GM23248 (cell line): ENCODE measurements around the gene GTPBP6. TPM values are rescaled to one million over a fixed set of nuclear protein-coding genes. Genes with fewer than 3 reads are reported as not detected.
A peak's percentile ranks its signal among the peaks of the same experiment; 100 is the strongest.
"Not testable (repeated sequence)": the region's sequence is repeated elsewhere in the genome, so short reads cannot be mapped to it uniquely, and the experiment has no call there.

Experiments
- DNase-seq: peaks from one replicate; pipeline ENCODE4 v3.0.0-alpha.2; 2015
- H2AFZ ChIP-seq: fragments of 200-600 bp; sonication (generic); 2 replicates; pipeline ENCODE4 v1.6.1; 2016; ENCODE audit warnings: antibody characterized with exemption
- H3F3A ChIP-seq: fragments of 200-600 bp; sonication (generic); 2 replicates; pipeline ENCODE4 v1.6.1; 2016; ENCODE audit warnings: mild to moderate bottlenecking, antibody characterized with exemption, mixed run types; ENCODE audit not compliant: insufficient read depth
- H3K27ac ChIP-seq: fragments of 200-600 bp; sonication (generic); 2 replicates; pipeline ENCODE4 v1.5.1; 2016; ENCODE audit warnings: mild to moderate bottlenecking
- H3K27me3 ChIP-seq: fragments of 200-600 bp; sonication (generic); replicated peaks from 2 replicates; pipeline ENCODE4 v1.6.1; 2016; ENCODE audit warnings: mild to moderate bottlenecking; ENCODE audit not compliant: insufficient read depth
- H3K36me3 ChIP-seq: fragments of 200-600 bp; sonication (generic); 2 replicates; pipeline ENCODE4 v1.6.1; 2016; ENCODE audit warnings: low read depth, mild to moderate bottlenecking
- H3K4me1 ChIP-seq: fragments of 200-600 bp; sonication (generic); 2 replicates; pipeline ENCODE4 v1.6.1; 2016; ENCODE audit warnings: mild to moderate bottlenecking; ENCODE audit not compliant: insufficient read depth
- H3K4me2 ChIP-seq: fragments of 200-600 bp; sonication (generic); one replicate; pipeline ENCODE4 v1.6.1; 2016; ENCODE audit warnings: mild to moderate bottlenecking; ENCODE audit not compliant: unreplicated experiment
- H3K4me3 ChIP-seq: fragments of 200-600 bp; sonication (generic); 2 replicates; pipeline ENCODE4 v1.5.1; 2016; ENCODE audit warnings: mild to moderate bottlenecking
- H3K79me2 ChIP-seq: fragments of 200-600 bp; sonication (generic); 2 replicates; pipeline ENCODE4 v1.6.1; 2016; ENCODE audit warnings: mild to moderate bottlenecking; ENCODE audit not compliant: insufficient read depth
- H3K9ac ChIP-seq: fragments of 200-600 bp; sonication (generic); 2 replicates; pipeline ENCODE4 v1.6.1; 2016; ENCODE audit warnings: mild to moderate bottlenecking
- H3K9me2 ChIP-seq: fragments of 200-600 bp; sonication (generic); 2 replicates; pipeline ENCODE4 v1.6.1; 2016; ENCODE audit warnings: mixed run types, mild to moderate bottlenecking, moderate library complexity; ENCODE audit not compliant: insufficient read depth
- H3K9me3 ChIP-seq: fragments of 200-600 bp; sonication (generic); one replicate; pipeline ENCODE4 v1.6.1; 2017; ENCODE audit warnings: low read depth
- H4K20me1 ChIP-seq: fragments of 200-600 bp; sonication (generic); 2 replicates; pipeline ENCODE4 v1.6.0; 2016; ENCODE audit not compliant: insufficient read depth
- EZH2 ChIP-seq: fragments of 200-600 bp; sonication (generic); IDR thresholded peaks from 2 replicates; pipeline ENCODE4 v1.6.1; 2018; ENCODE audit warnings: antibody characterized with exemption, mild to moderate bottlenecking; ENCODE audit not compliant: insufficient read depth, poor library complexity, severe bottlenecking
- EZH2phosphoT487 ChIP-seq: fragments of 200-600 bp; sonication (generic); IDR thresholded peaks from 2 replicates; pipeline ENCODE4 v1.6.1; 2018; ENCODE audit warnings: antibody characterized with exemption, moderate library complexity, mild to moderate bottlenecking, low read depth; ENCODE audit not compliant: insufficient read depth
- WGBS, 2 experiments: methylation state at CpG; one replicate each; pipeline ENCODE4 v1.1.6; 2015 to 2017; ENCODE audit warnings: low lambda C conversion rate in 2 of 2, low coverage in 1 of 2; ENCODE audit errors: missing lambda C conversion rate in 2 of 2; 5-methylcytosine and 5-hydroxymethylcytosine counted together
- in situ Hi-C: fragments of 300-500 bp; cut with MboI; formaldehyde crosslinking; loops from 2 replicates; pipeline ENCODE4 v1.15.0; 2020
- polyA plus RNA-seq: library from polyadenylated mRNA; unstranded; fragments of >200 nt; fragmentation: Nextera tagmentation; extraction: Ambion mirVana; gene quantifications from 2 replicates; pipeline ENCODE4 v1.2.1, GENCODE V29; 2016
- total RNA-seq: library from RNA; depleted of rRNA; stranded (reverse); fragments of >200 nt; shearing (Covaris generic); gene quantifications from 2 replicates; pipeline ENCODE4 v1.2.3, GENCODE V29; 2014

The GTPBP6 gene
- total and polyA plus RNA-seq, 2 experiments from 2014 or later: 28.1 to 32.4 TPM

DNA sequence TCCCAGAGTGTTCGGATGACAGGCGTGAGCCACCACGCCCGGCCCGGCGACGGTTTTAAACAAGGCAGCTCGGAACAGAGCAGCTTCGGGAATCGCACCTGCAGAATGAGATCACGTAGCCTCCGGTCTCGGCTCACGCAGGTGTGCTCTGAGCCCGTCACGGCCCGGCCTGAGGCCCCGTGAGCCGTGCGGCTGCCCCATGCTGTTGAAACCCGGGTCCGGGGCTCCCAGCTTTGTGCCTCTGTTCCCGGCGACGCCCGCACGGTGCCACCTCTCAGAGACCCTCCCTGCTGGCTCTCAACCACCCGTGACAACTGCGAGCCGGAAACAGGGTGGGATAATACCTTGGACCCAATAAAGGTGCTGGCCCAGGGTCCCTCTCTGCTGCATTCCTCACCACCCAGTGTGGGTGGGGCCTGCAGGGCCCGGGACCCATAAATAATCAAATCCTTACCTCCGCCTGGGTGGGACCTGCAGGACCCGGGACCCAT lies 50.8 kb downstream of the GTPBP6 start:
- Histone ChIP-seq H3K36me3 (no peaks in the 10 kb centered on the region), H3K9me2 (no peaks in the 10 kb centered on the region), H3K9me3 (no peaks in the 10 kb centered on the region), H3F3A (no peaks in the 10 kb centered on the region), H3K9ac (no peak overlapping the region), H3K4me3 (no peak overlapping the region), H3K4me2 (no peak overlapping the region), H4K20me1 (no peaks in the 10 kb centered on the region), H3K27me3 (no peaks in the 10 kb centered on the region), H2AFZ (no peak overlapping the region), H3K27ac (no peak overlapping the region), H3K79me2 (no peaks in the 10 kb centered on the region), H3K4me1 (no peaks in the 10 kb centered on the region)
- 84 to 88% methylated on average over 30 to 33 of the region's 33 CpGs for WGBS, 2 experiments
- DNase-seq: no peak
- in situ Hi-C loops: no loop called here
- no peak for TF ChIP-seq EZH2
- TF ChIP-seq EZH2phosphoT487: no peak

- no peak overlapping the region for H2AFZ ChIP-seq
- TF ChIP-seq EZH2 (no peak), EZH2phosphoT487 (no peak)
- no peak for DNase-seq
- H3K79me2 ChIP-seq: no peaks in the 10 kb centered on the region
- H3K27me3 ChIP-seq: no peaks in the 10 kb centered on the region
- H3K27ac ChIP-seq: no peak overlapping the region
- H3K9me2 ChIP-seq: no peaks in the 10 kb centered on the region
- H3K4me1 ChIP-seq: no peaks in the 10 kb centered on the region
- no peaks in the 10 kb centered on the region for H4K20me1 ChIP-seq
- no peaks in the 10 kb centered on the region for H3K36me3 ChIP-seq
- WGBS, 2 experiments: 47 to 53% methylated on average over 7 to 8 of the region's 8 CpGs
- H3K4me3 ChIP-seq: no peak overlapping the region
- in situ Hi-C loops: no loop called here
- no peak overlapping the region for H3K9ac ChIP-seq
- no peaks in the 10 kb centered on the region for H3K9me3 ChIP-seq
- H3K4me2 ChIP-seq: no peak overlapping the region
- H3F3A ChIP-seq: no peaks in the 10 kb centered on the region
These were observed 53.1 kb downstream of the GTPBP6 start for GRCh38 chrX:265502-265901.

DNA sequence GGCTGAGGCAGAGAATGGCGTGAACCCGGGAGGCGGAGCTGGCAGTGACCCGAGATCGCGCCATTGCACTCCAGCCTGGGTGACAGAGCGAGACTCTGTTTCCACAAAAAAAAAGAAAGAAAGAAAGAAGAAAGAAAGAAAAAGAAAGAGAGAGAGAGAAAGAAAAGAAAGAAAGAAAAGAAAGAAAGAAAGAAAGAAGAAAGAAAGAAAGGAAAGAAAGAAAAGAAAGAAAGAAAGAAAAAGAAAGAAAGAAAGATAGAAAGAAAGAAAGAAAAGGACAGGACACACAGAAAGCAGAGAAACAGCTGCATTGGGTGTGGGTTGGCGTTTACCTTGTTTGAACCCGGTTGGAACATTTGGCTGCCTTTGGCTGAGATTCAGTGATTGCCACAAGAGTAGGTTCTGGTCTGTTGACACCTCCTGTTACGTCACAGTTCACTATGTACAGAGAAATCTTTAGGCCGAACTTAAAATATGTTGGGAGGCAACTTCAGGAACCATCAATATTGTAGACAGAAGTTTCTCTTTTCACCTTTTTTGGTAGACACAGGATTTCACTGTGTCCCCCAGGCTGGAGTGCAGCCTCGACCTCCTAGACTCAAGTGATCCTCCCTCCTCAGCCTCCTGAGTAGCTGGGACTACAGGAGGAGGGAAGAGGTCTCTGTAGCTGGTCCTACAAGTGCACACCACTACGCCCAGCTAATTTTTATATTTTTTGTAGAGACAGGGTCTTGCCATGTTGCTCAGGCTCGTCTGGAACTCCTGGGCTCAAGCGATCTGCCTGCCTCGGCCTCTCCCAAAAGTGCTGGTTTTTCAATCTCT lies 53.8 kb downstream of the GTPBP6 start:
- no peak for TF ChIP-seq EZH2
- no peak overlapping the region for H3K4me3 ChIP-seq
- H4K20me1 ChIP-seq: no peaks in the 10 kb centered on the region
- no peak overlapping the region for H2AFZ ChIP-seq
- no peaks in the 10 kb centered on the region for H3K9me2 ChIP-seq
- H3K4me1 ChIP-seq: no peaks in the 10 kb centered on the region
- 58 to 60% methylated on average over 16 of the region's 16 CpGs for WGBS, 2 experiments
- no peaks in the 10 kb centered on the region for H3K9me3 ChIP-seq
- no peaks in the 10 kb centered on the region for H3K79me2 ChIP-seq
- no peak overlapping the region for H3K27ac ChIP-seq
- no peaks in the 10 kb centered on the region for H3K27me3 ChIP-seq
- peak; percentile 51 for DNase-seq
- H3F3A ChIP-seq: no peaks in the 10 kb centered on the region
- H3K9ac ChIP-seq: no peak overlapping the region
- H3K4me2 ChIP-seq: no peak overlapping the region
- H3K36me3 ChIP-seq: no peaks in the 10 kb centered on the region
- in situ Hi-C loops: no loop called here

- H2AFZ ChIP-seq, H3K79me2 ChIP-seq, H3K9me3 ChIP-seq, H3K4me1 ChIP-seq, H3K9ac ChIP-seq, H3F3A ChIP-seq, H4K20me1 ChIP-seq, H3K36me3 ChIP-seq, H3K4me2 ChIP-seq, DNase-seq, H3K27me3 ChIP-seq, H3K4me3 ChIP-seq, H3K9me2 ChIP-seq, H3K27ac ChIP-seq, in situ Hi-C loops: not testable (repeated sequence)
- WGBS, 2 experiments: 74 to 81% methylated on average over 16 of the region's 16 CpGs
These were observed 54.6 kb downstream of the GTPBP6 start for GRCh38 chrX:264006-264405.
